GM23338 (cell line): ENCODE results near the gene ST6GALNAC3. TPM values are rescaled to one million over a fixed set of nuclear protein-coding genes. Genes with fewer than 3 reads are reported as not detected.

Source experiments
- ATAC-seq: fragments of 200-7000 bp; cut with Tn5 transposase; 3 replicates; pipeline ENCODE4 v1.9.1; 2020
- DNase-seq: peaks from one replicate; pipeline ENCODE4 v3.0.0-alpha.2; 2015; ENCODE audit warnings: low spot score
- H2AFZ ChIP-seq: fragments of 200-600 bp; sonication (generic); 2 replicates; pipeline ENCODE4 v1.8.0; 2016; ENCODE audit warnings: antibody characterized with exemption, mild to moderate bottlenecking, moderate library complexity
- H3F3A ChIP-seq: fragments of 200-600 bp; sonication (generic); replicated peaks from 2 replicates; pipeline ENCODE4 v1.8.0; 2017; ENCODE audit warnings: antibody characterized with exemption, mixed run types, low read depth
- H3K27ac ChIP-seq: fragments of 200-600 bp; sonication (generic); 2 replicates; pipeline ENCODE4 v1.6.1; 2016; ENCODE audit warnings: low read depth
- H3K27me3 ChIP-seq: fragments of 200-600 bp; sonication (generic); 2 replicates; pipeline ENCODE4 v1.8.0; 2016; ENCODE audit warnings: mild to moderate bottlenecking, mixed run types, moderate library complexity; ENCODE audit not compliant: insufficient read depth
- H3K36me3 ChIP-seq: fragments of 200-600 bp; sonication (generic); 2 replicates; pipeline ENCODE4 v1.8.0; 2016; ENCODE audit warnings: mild to moderate bottlenecking; ENCODE audit not compliant: insufficient read depth
- H3K4me1 ChIP-seq: fragments of 200-600 bp; sonication (generic); 2 replicates; pipeline ENCODE4 v1.8.0; 2016; ENCODE audit warnings: mild to moderate bottlenecking, moderate library complexity; ENCODE audit not compliant: insufficient read depth
- H3K4me2 ChIP-seq: fragments of 200-600 bp; sonication (generic); 2 replicates; pipeline ENCODE4 v1.7.1; 2017; ENCODE audit warnings: mixed run types
- H3K4me3 ChIP-seq: fragments of 200-600 bp; sonication (generic); 2 replicates; pipeline ENCODE4 v1.6.1; 2016; ENCODE audit warnings: mixed run types
- H3K79me2 ChIP-seq: fragments of 200-600 bp; sonication (generic); replicated peaks from 2 replicates; pipeline ENCODE4 v1.8.0; 2017; ENCODE audit warnings: mild to moderate bottlenecking; ENCODE audit not compliant: insufficient read depth
- H3K9me2 ChIP-seq: fragments of 200-600 bp; sonication (generic); 2 replicates; pipeline ENCODE4 v1.8.0; 2017; ENCODE audit not compliant: insufficient read depth
- H4K20me1 ChIP-seq: fragments of 200-600 bp; sonication (generic); replicated peaks from 2 replicates; pipeline ENCODE4 v1.8.0; 2017; ENCODE audit warnings: mild to moderate bottlenecking; ENCODE audit not compliant: insufficient read depth
- H3K27ac Mint-ChIP-seq: 2 replicates; pipeline ENCODE4 v1.8.0; 2020; ENCODE audit warnings: inconsistent platforms, mild to moderate bottlenecking, moderate library complexity, mixed read lengths
- H3K27me3 Mint-ChIP-seq: 3 replicates; pipeline ENCODE4 v1.8.0; 2022; ENCODE audit warnings: low read depth, mild to moderate bottlenecking, moderate library complexity, mixed read lengths, inconsistent platforms; ENCODE audit not compliant: insufficient read depth, poor library complexity
- H3K36me3 Mint-ChIP-seq: 3 replicates; pipeline ENCODE4 v1.8.0; 2021; ENCODE audit warnings: low read depth, mild to moderate bottlenecking, inconsistent platforms, moderate library complexity, mixed read lengths
- H3K4me1 Mint-ChIP-seq: 3 replicates; pipeline ENCODE4 v1.8.0; 2020; ENCODE audit warnings: mild to moderate bottlenecking, inconsistent platforms, mixed read lengths
- H3K4me3 Mint-ChIP-seq: 3 replicates; pipeline ENCODE4 v1.8.0; 2021; ENCODE audit warnings: moderate library complexity, mild to moderate bottlenecking, inconsistent platforms, mixed read lengths
- H3K9me3 Mint-ChIP-seq: 3 replicates; pipeline ENCODE4 v1.8.0; 2020; ENCODE audit warnings: moderate library complexity, mild to moderate bottlenecking, inconsistent platforms, mixed read lengths
- CREB1 ChIP-seq: fragments of 250-450 bp; sonication (Bioruptor Pico); IDR thresholded peaks from 2 replicates; pipeline ENCODE4 v1.5.0; 2020; ENCODE audit warnings: low read depth, mild to moderate bottlenecking, moderate library complexity
- EZH2 ChIP-seq: fragments of 200-600 bp; sonication (generic); IDR thresholded peaks from one replicate; pipeline ENCODE4 v1.8.0; 2017; ENCODE audit warnings: antibody characterized with exemption, mild to moderate bottlenecking, low read depth; ENCODE audit not compliant: unreplicated experiment
- EZH2phosphoT487 ChIP-seq: fragments of 200-600 bp; sonication (generic); IDR thresholded peaks from one replicate; pipeline ENCODE4 v1.8.1; 2018; ENCODE audit warnings: antibody characterized with exemption; ENCODE audit not compliant: unreplicated experiment
- JUNB ChIP-seq: IDR thresholded peaks from one replicate; pipeline ENCODE4 v1.6.1; 2016; ENCODE audit warnings: antibody characterized with exemption; ENCODE audit not compliant: unreplicated experiment
- NANOG ChIP-seq: IDR thresholded peaks from 2 replicates; pipeline ENCODE4 v1.6.1; 2016; ENCODE audit warnings: antibody characterized with exemption, borderline replicate concordance
- POLR2AphosphoS5 ChIP-seq: IDR thresholded peaks from 2 replicates; pipeline ENCODE4 v1.6.1; 2016; ENCODE audit warnings: antibody characterized with exemption, low read depth
- REST ChIP-seq: IDR thresholded peaks from one replicate; pipeline ENCODE4 v1.6.1; 2018; ENCODE audit warnings: antibody characterized with exemption; ENCODE audit not compliant: unreplicated experiment
- STAT1 ChIP-seq: IDR thresholded peaks from one replicate; pipeline ENCODE4 v1.6.1; 2016; ENCODE audit warnings: antibody characterized with exemption; ENCODE audit not compliant: unreplicated experiment
- ZNF114 ChIP-seq: fragments of 250-450 bp; sonication (Bioruptor Pico); IDR thresholded peaks from 2 replicates; pipeline ENCODE4 v1.5.0; 2020; ENCODE audit warnings: mild to moderate bottlenecking, moderate library complexity
- ZNF331 ChIP-seq: fragments of 250-450 bp; sonication (Bioruptor Pico); IDR thresholded peaks from 2 replicates; pipeline ENCODE4 v1.5.0; 2020; ENCODE audit warnings: low read depth, mild to moderate bottlenecking, moderate library complexity
- polyA plus RNA-seq: library from polyadenylated mRNA; unstranded; fragments of >200 nt; fragmentation: Nextera tagmentation; extraction: Ambion mirVana; gene quantifications from 2 replicates; pipeline ENCODE4 v1.2.1, GENCODE V29; 2016
- total RNA-seq: library from RNA; depleted of rRNA; stranded (reverse); fragments of >200 nt; shearing (Covaris generic); gene quantifications from 2 replicates; pipeline ENCODE4 v1.2.3, GENCODE V29; 2014
- TF ChIP-seq, protein P1 (sequence below): fragments of 250-450 bp; sonication (Bioruptor Pico); IDR thresholded peaks from 2 replicates; pipeline ENCODE4 v1.5.0; 2020; ENCODE audit warnings: mild to moderate bottlenecking, moderate library complexity
- TF ChIP-seq, protein P2 (sequence below), 2 experiments: fragments of 200-600 bp in 1 of 2; sonication (generic) in 1 of 2; conservative IDR thresholded peaks; 2 replicates each; pipeline versions ENCODE4 v1.5.1 to v1.6.1; 2016 to 2017; ENCODE audit warnings: antibody characterized with exemption in 2 of 2, low read depth in 2 of 2, mild to moderate bottlenecking in 2 of 2, moderate library complexity in 1 of 2
- TF ChIP-seq, protein P3 (sequence below): IDR thresholded peaks from 2 replicates; pipeline ENCODE4 v1.6.1; 2016; ENCODE audit warnings: antibody characterized with exemption

Gene ST6GALNAC3
- total and polyA plus RNA-seq, 2 experiments from 2014 or later: 4.7 to 11.6 TPM

DNA sequence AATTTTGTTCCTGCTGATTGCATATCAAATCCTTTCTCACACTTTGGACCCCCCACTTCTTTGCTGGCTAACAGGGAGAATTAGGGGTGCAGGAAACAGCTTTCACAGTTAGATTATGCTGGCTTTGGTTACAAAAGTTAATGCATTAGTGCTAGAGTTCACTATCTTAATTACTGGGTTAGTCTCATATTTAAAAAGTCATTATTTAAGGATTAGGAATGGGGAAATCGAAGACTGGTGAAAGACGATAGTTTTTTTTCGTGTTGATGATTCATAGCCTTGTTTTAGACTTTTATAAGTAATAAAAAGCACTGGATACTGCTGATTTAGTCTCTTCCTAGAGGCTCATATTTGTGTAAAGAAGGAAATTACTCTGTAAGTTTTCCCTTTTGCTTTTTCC lies 11.6 kb downstream of the ST6GALNAC3 start:
- no peak for TF ChIP-seq POLR2AphosphoS5
- TF ChIP-seq ZNF114: no peak
- TF ChIP-seq, protein P1, sequence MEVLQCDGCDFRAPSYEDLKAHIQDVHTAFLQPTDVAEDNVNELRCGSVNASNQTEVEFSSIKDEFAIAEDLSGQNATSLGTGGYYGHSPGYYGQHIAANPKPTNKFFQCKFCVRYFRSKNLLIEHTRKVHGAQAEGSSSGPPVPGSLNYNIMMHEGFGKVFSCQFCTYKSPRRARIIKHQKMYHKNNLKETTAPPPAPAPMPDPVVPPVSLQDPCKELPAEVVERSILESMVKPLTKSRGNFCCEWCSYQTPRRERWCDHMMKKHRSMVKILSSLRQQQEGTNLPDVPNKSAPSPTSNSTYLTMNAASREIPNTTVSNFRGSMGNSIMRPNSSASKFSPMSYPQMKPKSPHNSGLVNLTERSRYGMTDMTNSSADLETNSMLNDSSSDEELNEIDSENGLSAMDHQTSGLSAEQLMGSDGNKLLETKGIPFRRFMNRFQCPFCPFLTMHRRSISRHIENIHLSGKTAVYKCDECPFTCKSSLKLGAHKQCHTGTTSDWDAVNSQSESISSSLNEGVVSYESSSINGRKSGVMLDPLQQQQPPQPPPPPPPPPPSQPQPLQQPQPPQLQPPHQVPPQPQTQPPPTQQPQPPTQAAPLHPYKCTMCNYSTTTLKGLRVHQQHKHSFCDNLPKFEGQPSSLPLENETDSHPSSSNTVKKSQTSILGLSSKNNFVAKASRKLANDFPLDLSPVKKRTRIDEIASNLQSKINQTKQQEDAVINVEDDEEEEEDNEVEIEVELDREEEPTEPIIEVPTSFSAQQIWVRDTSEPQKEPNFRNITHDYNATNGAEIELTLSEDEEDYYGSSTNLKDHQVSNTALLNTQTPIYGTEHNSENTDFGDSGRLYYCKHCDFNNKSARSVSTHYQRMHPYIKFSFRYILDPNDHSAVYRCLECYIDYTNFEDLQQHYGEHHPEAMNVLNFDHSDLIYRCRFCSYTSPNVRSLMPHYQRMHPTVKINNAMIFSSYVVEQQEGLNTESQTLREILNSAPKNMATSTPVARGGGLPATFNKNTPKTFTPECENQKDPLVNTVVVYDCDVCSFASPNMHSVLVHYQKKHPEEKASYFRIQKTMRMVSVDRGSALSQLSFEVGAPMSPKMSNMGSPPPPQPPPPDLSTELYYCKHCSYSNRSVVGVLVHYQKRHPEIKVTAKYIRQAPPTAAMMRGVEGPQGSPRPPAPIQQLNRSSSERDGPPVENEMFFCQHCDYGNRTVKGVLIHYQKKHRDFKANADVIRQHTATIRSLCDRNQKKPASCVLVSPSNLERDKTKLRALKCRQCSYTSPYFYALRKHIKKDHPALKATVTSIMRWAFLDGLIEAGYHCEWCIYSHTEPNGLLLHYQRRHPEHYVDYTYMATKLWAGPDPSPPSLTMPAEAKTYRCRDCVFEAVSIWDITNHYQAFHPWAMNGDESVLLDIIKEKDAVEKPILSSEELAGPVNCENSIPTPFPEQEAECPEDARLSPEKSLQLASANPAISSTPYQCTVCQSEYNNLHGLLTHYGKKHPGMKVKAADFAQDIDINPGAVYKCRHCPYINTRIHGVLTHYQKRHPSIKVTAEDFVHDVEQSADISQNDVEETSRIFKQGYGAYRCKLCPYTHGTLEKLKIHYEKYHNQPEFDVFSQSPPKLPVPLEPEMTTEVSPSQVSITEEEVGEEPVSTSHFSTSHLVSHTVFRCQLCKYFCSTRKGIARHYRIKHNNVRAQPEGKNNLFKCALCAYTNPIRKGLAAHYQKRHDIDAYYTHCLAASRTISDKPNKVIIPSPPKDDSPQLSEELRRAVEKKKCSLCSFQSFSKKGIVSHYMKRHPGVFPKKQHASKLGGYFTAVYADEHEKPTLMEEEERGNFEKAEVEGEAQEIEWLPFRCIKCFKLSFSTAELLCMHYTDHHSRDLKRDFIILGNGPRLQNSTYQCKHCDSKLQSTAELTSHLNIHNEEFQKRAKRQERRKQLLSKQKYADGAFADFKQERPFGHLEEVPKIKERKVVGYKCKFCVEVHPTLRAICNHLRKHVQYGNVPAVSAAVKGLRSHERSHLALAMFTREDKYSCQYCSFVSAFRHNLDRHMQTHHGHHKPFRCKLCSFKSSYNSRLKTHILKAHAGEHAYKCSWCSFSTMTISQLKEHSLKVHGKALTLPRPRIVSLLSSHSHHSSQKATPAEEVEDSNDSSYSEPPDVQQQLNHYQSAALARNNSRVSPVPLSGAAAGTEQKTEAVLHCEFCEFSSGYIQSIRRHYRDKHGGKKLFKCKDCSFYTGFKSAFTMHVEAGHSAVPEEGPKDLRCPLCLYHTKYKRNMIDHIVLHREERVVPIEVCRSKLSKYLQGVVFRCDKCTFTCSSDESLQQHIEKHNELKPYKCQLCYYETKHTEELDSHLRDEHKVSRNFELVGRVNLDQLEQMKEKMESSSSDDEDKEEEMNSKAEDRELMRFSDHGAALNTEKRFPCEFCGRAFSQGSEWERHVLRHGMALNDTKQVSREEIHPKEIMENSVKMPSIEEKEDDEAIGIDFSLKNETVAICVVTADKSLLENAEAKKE (CRISPR knock-in tag): no peak
- TF ChIP-seq JUNB: no peak
- no peak for TF ChIP-seq EZH2phosphoT487
- TF ChIP-seq CREB1 (CRISPR knock-in tag): no peak
- no peak for TF ChIP-seq EZH2
- no peak for TF ChIP-seq NANOG
- TF ChIP-seq, protein P2, sequence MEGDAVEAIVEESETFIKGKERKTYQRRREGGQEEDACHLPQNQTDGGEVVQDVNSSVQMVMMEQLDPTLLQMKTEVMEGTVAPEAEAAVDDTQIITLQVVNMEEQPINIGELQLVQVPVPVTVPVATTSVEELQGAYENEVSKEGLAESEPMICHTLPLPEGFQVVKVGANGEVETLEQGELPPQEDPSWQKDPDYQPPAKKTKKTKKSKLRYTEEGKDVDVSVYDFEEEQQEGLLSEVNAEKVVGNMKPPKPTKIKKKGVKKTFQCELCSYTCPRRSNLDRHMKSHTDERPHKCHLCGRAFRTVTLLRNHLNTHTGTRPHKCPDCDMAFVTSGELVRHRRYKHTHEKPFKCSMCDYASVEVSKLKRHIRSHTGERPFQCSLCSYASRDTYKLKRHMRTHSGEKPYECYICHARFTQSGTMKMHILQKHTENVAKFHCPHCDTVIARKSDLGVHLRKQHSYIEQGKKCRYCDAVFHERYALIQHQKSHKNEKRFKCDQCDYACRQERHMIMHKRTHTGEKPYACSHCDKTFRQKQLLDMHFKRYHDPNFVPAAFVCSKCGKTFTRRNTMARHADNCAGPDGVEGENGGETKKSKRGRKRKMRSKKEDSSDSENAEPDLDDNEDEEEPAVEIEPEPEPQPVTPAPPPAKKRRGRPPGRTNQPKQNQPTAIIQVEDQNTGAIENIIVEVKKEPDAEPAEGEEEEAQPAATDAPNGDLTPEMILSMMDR (conservative IDR thresholded peaks at IDR 0.05; ENCODE audit: low read depth in 2 of 2): no peak
- TF ChIP-seq, protein P3, sequence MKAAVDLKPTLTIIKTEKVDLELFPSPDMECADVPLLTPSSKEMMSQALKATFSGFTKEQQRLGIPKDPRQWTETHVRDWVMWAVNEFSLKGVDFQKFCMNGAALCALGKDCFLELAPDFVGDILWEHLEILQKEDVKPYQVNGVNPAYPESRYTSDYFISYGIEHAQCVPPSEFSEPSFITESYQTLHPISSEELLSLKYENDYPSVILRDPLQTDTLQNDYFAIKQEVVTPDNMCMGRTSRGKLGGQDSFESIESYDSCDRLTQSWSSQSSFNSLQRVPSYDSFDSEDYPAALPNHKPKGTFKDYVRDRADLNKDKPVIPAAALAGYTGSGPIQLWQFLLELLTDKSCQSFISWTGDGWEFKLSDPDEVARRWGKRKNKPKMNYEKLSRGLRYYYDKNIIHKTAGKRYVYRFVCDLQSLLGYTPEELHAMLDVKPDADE: no peak
- TF ChIP-seq STAT1: no peak
- no peak for TF ChIP-seq ZNF331 (CRISPR knock-in tag)
- TF ChIP-seq REST: no peak
- no peak overlapping the region for H3K4me3 Mint-ChIP-seq
- DNase-seq (no peak), ATAC-seq (no peak)
- H3K9me3 Mint-ChIP-seq: no peaks in the 10 kb centered on the region
- Histone ChIP-seq H3K4me1 (peaks cover 32% of the 10 kb centered on the region), H3K4me2 (no peak overlapping the region), H3K27ac (no peak overlapping the region), H3F3A (no peaks in the 10 kb centered on the region), H3K36me3 (no peaks in the 10 kb centered on the region), H2AFZ (no peak overlapping the region), H3K4me3 (no peak overlapping the region), H3K9me2 (no peaks in the 10 kb centered on the region; the same call in 1 of the 2 replicates), H4K20me1 (peaks cover 6% of the 10 kb centered on the region; the same call in 1 of the 2 replicates), H3K27me3 (no peaks in the 10 kb centered on the region), H3K79me2 (peaks cover 91% of the 10 kb centered on the region)
- peaks cover 55% of the 10 kb centered on the region for H3K4me1 Mint-ChIP-seq
- no peak overlapping the region for H3K27ac Mint-ChIP-seq
- no peaks in the 10 kb centered on the region for H3K36me3 Mint-ChIP-seq
- peaks cover 3% of the 10 kb centered on the region for H3K27me3 Mint-ChIP-seq
